ENCODE data around the gene NCOA4. TPM values are rescaled to one million over a fixed set of nuclear protein-coding genes. Genes with fewer than 3 reads are reported as not detected.

NCOA4 gene
- total and polyA plus RNA-seq, 2 donors (not counting 3 experiments of a cell fraction or from before 2014, with no cell fraction given) = 62.1 to 127 TPM

GRCh38 chr10:46053534-46054434, 23.4 kb upstream of the NCOA4 start:
- H3K79me2 ChIP-seq (ENCODE audit: control insufficient read depth, insufficient read depth, low read length) = no peaks in the 10 kb centered on the region
- ChIA-PET CTCF (no interaction called here), POLR2A (no interaction called here)
- DNase-seq (ENCODE audit: low read depth, low spot score) = no peak
- no TSS peak for BruUV-seq (replicated peaks)
- FAIRE-seq = no peak
- H3K27ac ChIP-seq (ENCODE audit: insufficient read depth, low read depth, low read length) = no peak overlapping the region
- H3K4me1 ChIP-seq (ENCODE audit: control insufficient read depth, extremely low read depth, insufficient read depth, low read length) = no peaks in the 10 kb centered on the region
- no peaks in the 10 kb centered on the region for H3K36me3 ChIP-seq (ENCODE audit: control insufficient read depth in 2 of 2, extremely low read depth in 1 of 2, insufficient read depth in 2 of 2, low read length in 2 of 2)
- H2AFZ ChIP-seq (ENCODE audit: low read depth, low read length) = no peak overlapping the region
- dilution Hi-C loops (cut with MboI; ENCODE audit: extremely low pct_ligation_motif_present, low sequenced_read_pairs) = no loop called here
- no peaks in the 10 kb centered on the region for H3K9me1 ChIP-seq (replicated peaks; ENCODE audit: control insufficient read depth, extremely low read depth, insufficient read depth, low read length)
- intact Hi-C loops (cut with micrococcal nuclease) = no loop called here
- peaks cover 0 to 3% of the 10 kb centered on the region in 2 experiments for H3K27me3 ChIP-seq (ENCODE audit: control insufficient read depth in 2 of 2, insufficient read depth in 2 of 2, low read length in 2 of 2)
- TF ChIP-seq MYC (IDR thresholded peaks at IDR 0.05; ENCODE audit: low read depth, low read length) (no peak), CTCF (IDR thresholded peaks at IDR 0.05; ENCODE audit: extremely low read depth in 1 of 2, insufficient read depth in 1 of 2, low read depth in 1 of 2, low read length in 2 of 2) (no peak), POLR2A (IDR thresholded peaks at IDR 0.05; ENCODE audit: low read depth, low read length) (no peak), FOS (IDR thresholded peaks at IDR 0.05; ENCODE audit: borderline replicate concordance, insufficient read depth, low read length) (no peak), EZH2 (IDR thresholded peaks at IDR 0.05; ENCODE audit: borderline replicate concordance, low read depth, low read length, severe bottlenecking) (no peak), GATA2 (IDR thresholded peaks at IDR 0.05; ENCODE audit: insufficient read depth, insufficient read length, low read depth, low read length) (no peak), POLR2AphosphoS5 (IDR thresholded peaks at IDR 0.05; ENCODE audit: insufficient read depth, low read depth, low read length) (no peak), MAX (IDR thresholded peaks at IDR 0.05; ENCODE audit: insufficient read depth, insufficient read length) (no peak), JUN (IDR thresholded peaks at IDR 0.05; ENCODE audit: borderline replicate concordance, insufficient read depth, insufficient read length, low read depth) (no peak)
- no peak overlapping the region for H3K4me3 ChIP-seq (replicated peaks in 1 of 3; ENCODE audit: insufficient read depth in 1 of 3, low read depth in 1 of 3, low read length in 3 of 3)
- no peak overlapping the region for H3K4me2 ChIP-seq (ENCODE audit: insufficient read depth, low read length)
- no peaks in the 10 kb centered on the region for H3K9me3 ChIP-seq (replicated peaks; ENCODE audit: control insufficient read depth, insufficient read depth, low read length)
- no peaks in the 10 kb centered on the region for H4K20me1 ChIP-seq (replicated peaks; ENCODE audit: control insufficient read depth, extremely low read depth, insufficient read depth, low read length)
- H3K9ac ChIP-seq (replicated peaks; ENCODE audit: extremely low read depth, insufficient read depth, low read length) = no peak overlapping the region

Measured in endothelial cell of umbilical vein (primary cell).